ENCODE data around the gene DDI1.

Gene DDI1

GRCh38 chr11:104036588-104036987 is at the start of gene DDI1:
TSS of gene DDI1 (plus strand) at chr11:104036640. CDS start at chr11:104036823, 183 bp downstream.
- no peak within 1 kb of the TSS for H3K4me3 ChIP-seq (ENCODE audit: low read depth, low read length)
- no peak for TF ChIP-seq CTCF (IDR thresholded peaks at IDR 0.05; ENCODE audit: control insufficient read depth, extremely low read depth, insufficient read depth)
- no peak for DNase-seq (ENCODE audit: low read depth)

- TF ChIP-seq CTCF (IDR thresholded peaks at IDR 0.05; ENCODE audit: control insufficient read depth, extremely low read depth, insufficient read depth) = 0 out of 2 replicates have a peak, but pooled peaks have one; percentile 25
- H3K4me3 ChIP-seq (ENCODE audit: low read depth, low read length) = no peak overlapping the region
- DNase-seq (ENCODE audit: low read depth) = no peak
These were observed 48.5 kb upstream of the DDI1 start for GRCh38 chr11:103987629-103988594.

- TF ChIP-seq CTCF (IDR thresholded peaks at IDR 0.05; ENCODE audit: control insufficient read depth, extremely low read depth, insufficient read depth) = no peak
- DNase-seq (ENCODE audit: low read depth) = no peak
- no peak overlapping the region for H3K4me3 ChIP-seq (ENCODE audit: low read depth, low read length)
These were observed 47.9 kb upstream of the DDI1 start for GRCh38 chr11:103988595-103988969.

GRCh38 chr11:103993507-103993906 is 42.9 kb upstream of the DDI1 start:
- no peak for TF ChIP-seq CTCF (IDR thresholded peaks at IDR 0.05; ENCODE audit: control insufficient read depth, extremely low read depth, insufficient read depth)
- no peak for DNase-seq (ENCODE audit: low read depth)

GRCh38 chr11:103994094-103994493 is 42.3 kb upstream of the DDI1 start:
- no peak overlapping the region for H3K4me3 ChIP-seq (ENCODE audit: low read depth, low read length)
- TF ChIP-seq CTCF (IDR thresholded peaks at IDR 0.05; ENCODE audit: control insufficient read depth, extremely low read depth, insufficient read depth) = no peak
- DNase-seq (ENCODE audit: low read depth) = no peak

More at GRCh38 chr11:103993507-103993906, 42.9 kb upstream of the DDI1 start:
- H3K4me3 ChIP-seq (ENCODE audit: low read depth, low read length) = no peak overlapping the region

- TF ChIP-seq CTCF (IDR thresholded peaks at IDR 0.05; ENCODE audit: control insufficient read depth, extremely low read depth, insufficient read depth) = no peak
- DNase-seq (ENCODE audit: low read depth) = no peak
- H3K4me3 ChIP-seq (ENCODE audit: low read depth, low read length) = no peak overlapping the region
These were observed 41.9 kb upstream of the DDI1 start for GRCh38 chr11:103994518-103994917.

Measured in LNCaP clone FGC (cell line).